ENCODE results near the gene DNAJC8. TPM values are rescaled to one million over a fixed set of nuclear protein-coding genes. Genes with fewer than 3 reads are reported as not detected.

DNAJC8 gene
- total and polyA plus RNA-seq, 2 experiments from 2014 or later: 72.3 to 137 TPM

- Histone ChIP-seq H3K27me3 (no peaks in the 10 kb centered on the region), H3K9me3 (ENCODE audit: low read depth) (no peaks in the 10 kb centered on the region), H3K4me1 (ENCODE audit: low read depth) (no peaks in the 10 kb centered on the region), H3K27ac (peak overlapping the region; percentile 16), H3K36me3 (peaks cover 33% of the 10 kb centered on the region), H3K4me3 (no peak overlapping the region)
- no peak for DNase-seq (ENCODE audit: low read depth in 1 of 2, low spot score in 1 of 2)
- no peak for TF ChIP-seq CTCF (IDR thresholded peaks at IDR 0.05; ENCODE audit: low read depth, low read length)
These were observed 23.1 kb downstream of the DNAJC8 start for GRCh38 chr1:28209700-28210099.

GRCh38 chr1:28208818-28209441 is 23.9 kb downstream of the DNAJC8 start:
- peak; percentile 76 for TF ChIP-seq CTCF (IDR thresholded peaks at IDR 0.05; ENCODE audit: low read depth, low read length)
- peak; percentile 70 to 83 for DNase-seq (ENCODE audit: low read depth in 1 of 2, low spot score in 1 of 2)
- H3K4me1 ChIP-seq (ENCODE audit: low read depth): no peaks in the 10 kb centered on the region
- H3K36me3 ChIP-seq: peaks cover 31% of the 10 kb centered on the region
- H3K4me3 ChIP-seq: no peak overlapping the region
- peak overlapping the region; percentile 16 for H3K27ac ChIP-seq
- H3K9me3 ChIP-seq (ENCODE audit: low read depth): no peaks in the 10 kb centered on the region
- H3K27me3 ChIP-seq: no peaks in the 10 kb centered on the region

- Histone ChIP-seq H3K36me3 (peaks cover 51% of the 10 kb centered on the region), H3K27ac (no peak overlapping the region), H3K4me3 (no peak overlapping the region), H3K9me3 (ENCODE audit: low read depth) (no peaks in the 10 kb centered on the region), H3K4me1 (ENCODE audit: low read depth) (no peaks in the 10 kb centered on the region), H3K27me3 (no peaks in the 10 kb centered on the region)
- no peak for DNase-seq (ENCODE audit: low read depth in 1 of 2, low spot score in 1 of 2)
- no peak for TF ChIP-seq CTCF (IDR thresholded peaks at IDR 0.05; ENCODE audit: low read depth, low read length)
These were observed 27.6 kb downstream of the DNAJC8 start for GRCh38 chr1:28205243-28205642.

- H3K27ac ChIP-seq: no peak overlapping the region
- TF ChIP-seq CTCF (IDR thresholded peaks at IDR 0.05; ENCODE audit: low read depth, low read length): no peak
- DNase-seq (ENCODE audit: low read depth in 1 of 2, low spot score in 1 of 2): no peak
- no peak overlapping the region for H3K4me3 ChIP-seq
- no peaks in the 10 kb centered on the region for H3K27me3 ChIP-seq
- H3K36me3 ChIP-seq: peaks cover 41% of the 10 kb centered on the region
- H3K4me1 ChIP-seq (ENCODE audit: low read depth): no peaks in the 10 kb centered on the region
- no peaks in the 10 kb centered on the region for H3K9me3 ChIP-seq (ENCODE audit: low read depth)
These were observed 32.5 kb downstream of the DNAJC8 start for GRCh38 chr1:28200234-28200873.

GRCh38 chr1:28199328-28200233 is 33.2 kb downstream of the DNAJC8 start:
- no peak for DNase-seq (ENCODE audit: low read depth in 1 of 2, low spot score in 1 of 2)
- Histone ChIP-seq H3K27ac (no peak overlapping the region), H3K27me3 (no peaks in the 10 kb centered on the region), H3K36me3 (peaks cover 34% of the 10 kb centered on the region), H3K9me3 (ENCODE audit: low read depth) (no peaks in the 10 kb centered on the region), H3K4me1 (ENCODE audit: low read depth) (no peaks in the 10 kb centered on the region), H3K4me3 (no peak overlapping the region)
- no peak for TF ChIP-seq CTCF (IDR thresholded peaks at IDR 0.05; ENCODE audit: low read depth, low read length)
